ENCODE results near the gene RAB11FIP5.
A peak's percentile ranks its signal among the peaks of the same experiment; 100 is the strongest.
"Not testable (repeated sequence)": the region's sequence is repeated elsewhere in the genome, so short reads cannot be mapped to it uniquely, and the experiment has no call there.

The RAB11FIP5 gene

DNA sequence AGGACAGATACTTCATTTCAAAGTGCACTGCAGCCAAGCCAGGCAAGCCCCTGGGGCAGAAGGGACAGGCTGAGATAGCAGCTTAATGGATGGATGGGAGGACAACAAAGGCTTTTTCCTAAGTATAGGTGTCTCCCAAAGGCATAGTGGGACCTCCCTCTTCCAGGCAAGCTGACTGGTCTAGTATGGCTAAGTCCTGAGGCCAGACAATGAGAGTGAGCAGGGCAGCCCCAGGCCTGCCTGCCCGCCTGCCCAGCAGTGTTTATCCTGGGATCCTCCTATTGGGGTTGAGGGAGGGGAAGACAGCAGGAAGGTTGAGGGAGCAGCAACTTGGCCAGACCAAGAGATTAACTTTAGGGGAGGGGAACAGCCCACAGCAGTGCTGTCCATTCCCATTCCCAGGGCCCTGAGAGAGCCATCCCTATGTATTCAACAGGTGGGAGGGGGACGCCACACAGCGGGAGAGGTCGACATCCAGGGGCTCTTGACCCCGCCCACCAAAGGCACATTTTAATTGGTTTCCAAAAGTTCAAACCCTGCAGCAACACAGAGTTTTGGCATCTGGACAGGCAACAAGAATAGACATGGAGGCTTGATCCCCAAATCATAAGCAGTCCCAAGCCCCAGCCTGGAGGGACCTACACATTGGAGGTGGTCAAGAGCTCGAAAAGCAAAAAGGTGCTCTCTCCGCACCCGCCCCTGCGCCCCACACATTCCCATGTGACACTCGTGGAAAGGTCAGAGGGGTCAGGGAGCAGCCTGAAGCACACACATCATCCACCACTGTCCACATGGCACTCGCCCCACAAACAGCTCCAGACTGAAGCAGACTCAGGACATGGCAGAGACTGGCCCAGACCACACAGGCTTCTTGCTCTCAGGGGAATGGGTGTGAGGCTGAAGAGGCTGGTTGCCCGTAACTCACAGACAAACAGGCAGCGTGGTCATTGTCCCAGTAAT lies 38.4 kb downstream of the RAB11FIP5 start:
- no peak for DNase-seq
- intact Hi-C loops (cut with DNase I): loop anchor here (5.0 kb wide), 1 partner anchor 82 kb away; no protein-coding TSS in a partner anchor

- intact Hi-C loops (cut with DNase I): loop anchor here (5.0 kb wide), 1 partner anchor 80 kb away; no protein-coding TSS in a partner anchor
- DNase-seq: no peak
Observed at GRCh38 chr2:73072416-73072815, 40.3 kb downstream of the RAB11FIP5 start.

DNA sequence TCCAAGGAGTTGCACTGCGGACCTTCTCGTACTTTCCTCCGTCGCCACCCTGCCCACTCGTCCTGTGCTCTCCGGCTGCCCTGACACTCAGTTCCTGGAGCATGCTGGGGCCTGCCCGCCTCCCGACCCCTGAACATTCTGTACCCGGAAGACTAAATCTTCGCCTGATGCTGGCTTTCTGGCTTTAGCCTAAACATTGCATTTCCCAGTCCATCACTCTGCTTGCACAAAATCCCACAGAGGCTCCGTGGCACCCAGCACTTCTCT lies 40.7 kb downstream of the RAB11FIP5 start:
- intact Hi-C loops (cut with DNase I): loop anchor here (5.0 kb wide), 1 partner anchor 80 kb away; no protein-coding TSS in a partner anchor
- DNase-seq: peak in 1 of 10 donors; percentile 80

DNA sequence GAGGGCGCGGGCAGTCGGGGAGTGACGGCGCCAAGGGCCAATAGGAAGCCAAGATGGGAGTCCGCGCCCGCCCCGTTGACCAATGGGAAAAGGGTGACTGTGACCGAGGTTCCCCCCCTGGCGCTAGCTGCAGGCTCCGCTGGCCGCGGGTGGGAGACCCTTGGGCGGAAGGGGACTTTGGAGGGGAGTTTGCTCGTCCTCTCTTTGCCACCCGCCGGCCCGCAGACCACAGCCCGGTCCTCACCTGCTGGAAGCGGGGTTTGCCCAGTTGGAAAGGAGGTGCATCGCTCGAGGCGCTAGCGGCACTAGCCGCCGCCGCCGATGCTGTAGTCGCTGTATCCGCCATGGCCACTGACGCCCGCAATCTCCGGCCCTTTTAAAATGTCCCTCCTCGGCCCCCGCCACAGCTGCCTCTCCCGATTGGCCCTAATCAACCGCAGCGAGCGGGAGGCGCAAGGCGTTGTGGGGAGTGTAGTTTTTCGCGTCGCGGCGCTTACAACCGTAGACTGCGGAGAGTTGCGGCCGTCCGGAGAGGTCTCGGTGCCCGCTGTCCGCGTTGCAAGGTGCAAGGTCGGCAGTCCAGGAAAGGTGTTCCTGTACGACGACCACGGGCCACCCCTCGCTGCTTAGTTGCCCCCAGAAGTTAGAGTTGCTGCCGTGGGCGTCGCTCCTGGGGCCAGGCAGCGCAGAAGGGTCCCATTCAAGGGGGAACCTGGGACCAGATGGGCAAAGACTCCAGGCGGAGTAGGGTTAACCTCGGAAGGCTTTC lies 41.2 kb downstream of the RAB11FIP5 start, which contains the start of gene SFXN5:
TSS of gene SFXN5 (minus strand) at position 353 of the 769 bp plus-strand sequence. CDS start at position 346, 7 bp downstream.
- intact Hi-C loops (cut with DNase I): loop anchor here (5.0 kb wide), 1 partner anchor 79 kb away; no protein-coding TSS in a partner anchor
- DNase-seq: peak; percentile 97 to 100 (median 99)

DNA sequence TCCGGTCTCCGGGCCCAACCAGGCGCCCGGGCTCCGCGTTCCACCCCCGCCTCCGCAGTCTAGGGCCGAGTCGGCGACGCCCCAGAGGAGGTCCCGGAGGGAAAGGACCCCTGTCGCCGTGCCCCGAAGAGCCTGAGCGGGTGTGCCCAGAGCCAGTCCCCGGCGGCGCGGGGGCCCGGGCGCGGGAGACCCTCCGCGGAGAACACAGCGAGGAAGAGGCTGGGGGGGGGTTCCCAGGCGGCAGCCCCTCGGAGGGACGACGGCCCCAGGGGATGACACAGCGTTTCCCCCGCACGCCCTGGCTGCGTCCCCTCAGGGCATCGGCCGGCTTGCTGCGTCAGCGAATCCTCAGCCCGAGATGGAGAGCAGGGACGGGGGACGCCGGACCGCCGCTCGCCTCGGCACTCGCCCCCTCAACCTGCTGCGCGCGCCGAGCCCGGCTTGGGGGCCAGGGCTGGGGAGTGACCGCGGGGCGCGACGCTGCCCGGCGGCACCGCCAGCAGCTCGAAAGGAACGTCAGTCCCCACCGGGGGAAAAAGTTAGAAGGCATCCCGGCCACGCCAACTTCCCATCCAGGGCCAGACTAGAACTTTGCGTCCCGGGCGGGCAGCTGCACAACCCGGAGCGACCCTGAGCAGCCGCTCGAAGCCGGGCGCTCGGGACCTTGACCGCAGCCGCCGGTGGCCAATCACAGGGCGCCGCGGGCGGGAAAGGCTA lies 41.9 kb downstream of the RAB11FIP5 start:
- peak in 1 of 10 donors; percentile 77 for DNase-seq
- intact Hi-C loops (cut with DNase I): loop anchor here (5.0 kb wide), 1 partner anchor 78 kb away; no protein-coding TSS in a partner anchor

DNA sequence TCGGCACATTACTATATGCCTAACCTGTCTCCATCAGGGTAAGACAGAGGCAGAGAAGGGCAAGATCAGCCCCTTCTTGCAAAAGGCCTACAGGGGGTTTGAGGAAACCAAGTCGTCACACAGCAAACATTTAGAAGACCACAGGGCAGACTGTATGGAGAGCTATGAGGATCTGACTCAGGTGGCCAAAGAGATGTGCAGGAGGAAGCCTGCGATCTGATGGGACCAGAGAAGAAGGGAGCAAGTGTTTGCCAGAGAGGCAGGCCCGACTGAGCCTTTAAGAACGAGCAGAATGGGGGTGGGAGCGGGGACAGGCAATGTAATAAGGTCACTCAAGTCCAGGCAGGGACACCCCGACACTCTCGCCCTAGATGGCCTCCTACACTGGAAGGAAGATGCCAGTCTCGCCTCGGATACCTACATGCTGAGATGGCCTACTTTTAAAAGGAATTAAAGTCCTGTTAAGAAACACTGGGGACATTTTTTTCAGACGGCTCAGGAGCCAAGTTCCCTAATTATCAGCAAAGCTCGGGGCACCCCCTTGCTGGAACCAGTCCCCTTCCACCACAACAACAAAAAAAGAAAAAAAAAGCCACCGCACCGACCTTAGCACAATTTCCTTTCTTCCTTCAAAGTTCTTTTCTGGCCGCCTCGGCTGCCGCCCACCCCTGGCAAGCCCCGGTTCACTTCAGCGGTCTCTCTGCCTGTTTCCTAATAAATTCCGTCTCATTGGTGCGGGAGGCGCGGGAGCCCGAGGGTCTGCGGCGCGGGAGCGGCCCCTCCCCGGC lies 42.7 kb downstream of the RAB11FIP5 start:
- intact Hi-C loops (cut with DNase I): loop anchor here (5.0 kb wide), 1 partner anchor 78 kb away; no protein-coding TSS in a partner anchor
- peak in 1 of 10 donors; percentile 32 for DNase-seq

- DNase-seq: peak in 2 of 10 donors; percentile 42 to 81
- intact Hi-C loops (cut with DNase I): no loop called here
Observed at GRCh38 chr2:73069041-73069854, 43.5 kb downstream of the RAB11FIP5 start.

DNA sequence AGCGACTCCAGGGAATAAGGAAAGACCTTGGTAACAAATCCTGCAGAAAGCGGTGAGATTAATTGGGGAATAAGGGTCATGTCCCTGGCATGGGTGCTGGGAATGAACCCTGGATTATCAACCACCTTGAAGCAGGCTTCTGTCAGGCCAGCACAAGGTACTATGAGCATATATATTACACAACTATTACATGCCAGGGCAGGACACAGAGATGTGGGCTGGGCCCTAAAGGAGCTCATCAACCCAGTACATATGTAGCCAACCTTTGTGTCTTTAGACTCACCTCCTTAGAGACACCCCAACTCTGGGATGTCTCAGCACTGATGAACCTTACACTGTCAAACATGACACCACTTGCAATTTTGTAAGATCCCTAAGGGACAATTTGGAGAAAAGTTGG lies 44.6 kb downstream of the RAB11FIP5 start:
- no peak for DNase-seq
- intact Hi-C loops (cut with DNase I): no loop called here

- intact Hi-C loops (cut with DNase I): no loop called here
- DNase-seq: no peak
Observed at GRCh38 chr2:73067043-73067442, 45.7 kb downstream of the RAB11FIP5 start.

DNA sequence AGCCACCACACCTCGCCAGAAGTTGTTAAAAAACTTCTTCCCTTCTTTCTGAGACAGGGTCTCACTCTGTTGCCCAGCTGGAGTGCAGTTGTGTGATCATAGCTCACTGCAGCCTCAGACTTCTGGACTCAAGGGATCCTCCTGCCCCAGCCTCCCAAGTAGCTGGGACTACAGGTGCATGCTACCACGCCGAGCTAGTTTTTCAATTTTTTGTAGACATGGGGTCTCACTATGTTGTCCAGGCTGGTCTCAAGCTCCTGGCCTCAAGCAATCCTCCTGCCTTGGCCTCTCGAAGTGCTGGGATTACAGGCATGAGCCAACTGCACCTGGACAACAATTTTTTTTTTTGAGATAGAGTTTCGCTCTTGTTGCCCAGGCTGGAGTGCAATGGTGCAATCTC lies 47.7 kb downstream of the RAB11FIP5 start:
- DNase-seq; intact Hi-C loops (cut with DNase I): not testable (repeated sequence)

- intact Hi-C loops (cut with DNase I): no loop called here
- DNase-seq: no peak
Observed at GRCh38 chr2:73063909-73064875, 48.6 kb downstream of the RAB11FIP5 start.

DNA sequence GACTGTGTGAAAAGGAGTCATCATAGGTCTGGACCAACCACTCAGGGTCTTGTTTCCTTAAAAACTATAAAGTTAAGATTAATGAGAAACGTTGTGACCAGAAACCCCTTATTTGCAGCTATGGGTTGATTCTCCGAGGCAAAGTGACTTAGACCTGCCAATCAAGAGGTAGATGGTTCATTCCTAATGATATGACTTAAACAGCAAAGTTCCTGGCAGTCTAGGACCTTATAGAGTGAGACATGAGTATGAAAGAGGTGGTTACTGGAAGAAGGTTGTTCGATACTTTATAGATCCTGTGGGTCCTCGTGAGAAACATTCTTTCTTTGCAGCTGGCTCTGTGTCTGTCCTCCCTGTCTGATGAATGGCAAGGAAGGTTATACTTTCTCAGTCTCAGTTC lies 49.3 kb downstream of the RAB11FIP5 start:
- intact Hi-C loops (cut with DNase I): no loop called here

DNA sequence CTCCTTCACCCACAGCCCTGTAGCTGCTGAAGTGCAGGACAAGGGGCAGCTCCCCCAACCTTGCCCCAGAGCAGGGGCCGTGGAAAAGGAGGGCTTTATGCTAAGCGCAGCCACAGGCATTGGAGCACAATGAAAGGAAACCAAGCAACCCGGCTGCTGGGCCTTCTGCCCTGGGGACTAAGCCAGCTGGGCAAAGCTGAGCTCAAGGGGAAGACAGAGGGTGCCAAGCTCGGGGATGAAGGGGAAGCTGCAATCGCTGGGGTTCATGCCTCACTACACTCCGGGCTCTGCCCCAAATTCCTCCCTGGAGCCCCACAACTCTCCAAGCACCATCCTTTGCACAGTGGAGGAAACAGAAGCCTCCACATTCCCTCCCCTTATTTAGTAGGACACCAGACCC lies 53.6 kb downstream of the RAB11FIP5 start:
- peak in 9 of 10 donors; percentile 48 to 92 (median 68) for DNase-seq
- intact Hi-C loops (cut with DNase I): no loop called here

More for the DNA sequence above, 49.3 kb downstream of the RAB11FIP5 start:
- no peak for DNase-seq

DNA sequence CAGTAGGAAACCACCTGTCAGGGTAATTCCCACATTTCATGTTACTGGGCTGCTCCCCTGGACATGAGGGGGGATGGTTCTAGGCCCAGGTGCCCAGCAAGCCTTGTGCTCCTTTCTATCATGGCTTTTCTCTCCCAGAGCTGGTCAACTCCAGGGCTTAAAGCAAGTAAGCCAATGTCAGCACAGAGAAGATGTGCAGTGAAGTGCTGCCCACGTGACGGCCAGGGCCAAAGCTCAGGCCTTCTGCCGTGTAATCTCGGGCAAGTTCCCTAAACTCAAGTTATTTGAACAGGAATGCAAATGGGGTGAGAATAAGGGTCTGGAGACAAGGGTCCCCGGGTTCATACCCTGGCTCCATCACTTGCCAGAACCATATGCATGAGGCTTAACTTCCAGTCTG lies 57.8 kb downstream of the RAB11FIP5 start:
- DNase-seq: peak in 1 of 10 donors; percentile 24
- intact Hi-C loops (cut with DNase I): no loop called here

DNA sequence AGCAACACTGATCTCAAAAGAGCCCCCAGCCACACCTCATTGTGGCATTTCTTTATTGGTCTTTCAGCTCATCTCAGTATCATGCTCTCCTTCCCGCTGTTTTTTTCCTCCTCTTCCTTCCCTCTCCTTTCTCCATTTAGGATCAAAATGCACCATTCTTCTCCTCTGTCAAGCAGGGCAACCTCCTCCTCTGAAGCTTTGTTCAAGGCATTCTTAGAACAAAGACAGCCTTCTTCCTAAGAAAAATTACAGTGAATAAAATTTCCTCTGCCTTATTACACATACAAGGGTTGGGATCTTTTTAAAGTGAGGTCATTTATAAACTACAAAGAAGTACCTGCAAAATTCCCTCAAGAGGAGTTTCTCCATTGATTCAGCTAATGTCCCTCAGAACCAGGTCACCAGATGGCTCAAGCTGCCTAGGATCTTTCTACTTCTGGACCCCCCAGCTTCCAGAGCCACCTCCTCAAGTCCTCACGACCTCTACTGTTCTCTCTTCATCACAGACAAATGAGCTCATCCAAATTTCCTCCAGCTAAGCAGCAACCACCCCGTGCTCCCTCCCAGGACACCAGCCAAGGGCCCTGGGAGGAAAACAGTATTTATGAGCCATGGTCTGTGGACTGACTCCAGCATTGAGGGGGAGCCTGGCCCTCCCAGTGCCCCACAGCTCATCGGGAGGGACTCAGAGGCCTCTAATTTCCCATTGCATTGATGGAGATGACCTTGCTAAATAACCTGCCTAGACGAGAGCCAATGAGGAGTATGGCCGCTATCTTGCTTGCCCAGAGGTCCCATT lies 59.2 kb downstream of the RAB11FIP5 start:
- no peak for DNase-seq
- intact Hi-C loops (cut with DNase I): no loop called here

- intact Hi-C loops (cut with DNase I): no loop called here
- DNase-seq: no peak
Observed at GRCh38 chr2:73050121-73050545, 62.6 kb downstream of the RAB11FIP5 start.
